Measurements from ENCODE around the gene GGA1. TPM values are rescaled to one million over a fixed set of nuclear protein-coding genes. Genes with fewer than 3 reads are reported as not detected.

Gene GGA1
- total RNA-seq, 1 donor from 2014 or later: 43.1 TPM

DNA sequence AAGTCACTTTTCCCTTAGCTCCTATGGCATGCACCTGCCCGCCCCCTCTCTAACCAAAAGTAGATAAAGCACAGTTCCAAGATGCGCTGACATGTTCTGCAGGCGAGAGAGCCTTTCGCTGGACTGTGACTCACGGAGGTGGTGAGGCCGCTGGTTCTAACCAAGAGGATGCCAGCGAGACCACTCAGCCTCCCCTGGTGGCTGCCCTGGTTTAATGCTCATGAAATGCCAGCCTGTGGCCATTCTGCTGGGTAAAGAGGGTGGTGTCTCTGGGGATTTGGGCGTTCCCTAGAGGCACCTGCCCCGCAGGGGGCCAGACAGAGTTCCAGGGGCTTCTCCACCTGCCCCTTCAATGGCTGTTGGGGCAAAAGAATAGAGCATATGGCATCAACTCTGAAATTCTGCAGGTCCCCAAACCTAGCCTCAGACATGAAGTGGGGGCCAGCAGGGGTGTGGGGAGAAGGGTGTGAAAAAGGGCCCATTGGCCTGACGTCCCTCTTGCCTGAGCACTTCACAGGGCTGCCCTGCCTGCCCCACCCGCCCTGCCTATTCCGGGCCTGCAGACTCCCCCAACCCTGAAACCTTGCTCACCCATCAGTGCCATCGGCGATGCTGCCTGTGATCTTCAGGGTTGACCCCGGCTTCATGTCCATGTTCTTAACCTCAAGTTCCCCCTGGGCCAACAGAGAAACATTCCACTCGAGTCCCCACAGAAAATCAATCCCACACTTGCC, 37.2 kb upstream of the GGA1 start:
- H3K27me3 ChIP-seq (ENCODE audit: insufficient read depth, low read length): no peaks in the 10 kb centered on the region
- peaks cover 37% of the 10 kb centered on the region for H3K4me1 ChIP-seq (ENCODE audit: insufficient read depth, low read length)
- H2AFZ ChIP-seq (ENCODE audit: low read depth, low read length): no peak overlapping the region
- no peak for FAIRE-seq
- H4K20me1 ChIP-seq (ENCODE audit: insufficient read depth, low read length): peaks cover 56% of the 10 kb centered on the region
- Mint-ChIP-seq H3K27me3 (ENCODE audit: low read depth, unreplicated experiment) (peaks cover 2% of the 10 kb centered on the region), H3K4me3 (ENCODE audit: unreplicated experiment) (no peak overlapping the region), H3K36me3 (ENCODE audit: low read depth, unreplicated experiment) (peaks cover 10% of the 10 kb centered on the region), H3K9me3 (ENCODE audit: unreplicated experiment) (no peaks in the 10 kb centered on the region), H3K27ac (ENCODE audit: unreplicated experiment) (peak overlapping the region; percentile 55), H3K4me1 (ENCODE audit: low read depth, unreplicated experiment) (peaks cover 31% of the 10 kb centered on the region)
- H3K79me2 ChIP-seq (ENCODE audit: insufficient read depth, low read length): peaks cover 23% of the 10 kb centered on the region
- peak; percentile 35 for DNase-seq (ENCODE audit: low read depth)
- H3K36me3 ChIP-seq (ENCODE audit: insufficient read depth, low read length): peaks cover 15% of the 10 kb centered on the region
- TF ChIP-seq, protein P1, sequence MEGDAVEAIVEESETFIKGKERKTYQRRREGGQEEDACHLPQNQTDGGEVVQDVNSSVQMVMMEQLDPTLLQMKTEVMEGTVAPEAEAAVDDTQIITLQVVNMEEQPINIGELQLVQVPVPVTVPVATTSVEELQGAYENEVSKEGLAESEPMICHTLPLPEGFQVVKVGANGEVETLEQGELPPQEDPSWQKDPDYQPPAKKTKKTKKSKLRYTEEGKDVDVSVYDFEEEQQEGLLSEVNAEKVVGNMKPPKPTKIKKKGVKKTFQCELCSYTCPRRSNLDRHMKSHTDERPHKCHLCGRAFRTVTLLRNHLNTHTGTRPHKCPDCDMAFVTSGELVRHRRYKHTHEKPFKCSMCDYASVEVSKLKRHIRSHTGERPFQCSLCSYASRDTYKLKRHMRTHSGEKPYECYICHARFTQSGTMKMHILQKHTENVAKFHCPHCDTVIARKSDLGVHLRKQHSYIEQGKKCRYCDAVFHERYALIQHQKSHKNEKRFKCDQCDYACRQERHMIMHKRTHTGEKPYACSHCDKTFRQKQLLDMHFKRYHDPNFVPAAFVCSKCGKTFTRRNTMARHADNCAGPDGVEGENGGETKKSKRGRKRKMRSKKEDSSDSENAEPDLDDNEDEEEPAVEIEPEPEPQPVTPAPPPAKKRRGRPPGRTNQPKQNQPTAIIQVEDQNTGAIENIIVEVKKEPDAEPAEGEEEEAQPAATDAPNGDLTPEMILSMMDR (IDR thresholded peaks at IDR 0.05; ENCODE audit: insufficient read depth, low read depth, low read length): no peak
- TF ChIP-seq EZH2 (IDR thresholded peaks at IDR 0.05; ENCODE audit: insufficient read depth, low read length): no peak
- no peaks in the 10 kb centered on the region for H3K9me3 ChIP-seq (ENCODE audit: insufficient read depth, low read depth, low read length)
- no peak overlapping the region for H3K4me3 ChIP-seq (ENCODE audit: insufficient read depth, low read depth, low read length)
- H3K4me2 ChIP-seq (ENCODE audit: low read length): no peak overlapping the region
- H3K9ac ChIP-seq (ENCODE audit: low read length): no peak overlapping the region
- H3K27ac ChIP-seq (ENCODE audit: low read depth, low read length): no peak overlapping the region

DNA sequence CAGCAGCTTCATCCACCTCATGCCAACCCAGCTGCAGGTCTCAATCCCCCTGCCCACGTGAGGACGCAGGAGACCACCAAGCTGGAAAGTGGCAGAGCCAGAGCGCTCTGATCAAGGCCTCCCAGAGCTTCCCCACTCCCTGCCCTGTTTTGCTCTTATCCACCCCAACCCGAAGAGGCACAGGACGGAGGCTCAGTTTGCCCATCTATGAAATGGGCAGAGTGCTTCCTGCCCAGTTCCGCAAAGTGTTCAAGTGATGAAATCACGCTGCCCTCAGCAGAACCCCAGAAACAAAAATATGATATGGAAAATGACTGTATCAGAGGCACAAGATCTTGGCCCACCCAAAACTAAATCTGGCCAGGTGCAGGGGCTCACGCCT, 36.7 kb upstream of the GGA1 start:
- peaks cover 10% of the 10 kb centered on the region for H3K36me3 Mint-ChIP-seq (ENCODE audit: low read depth, unreplicated experiment)
- peak overlapping the region; percentile 55 for H3K27ac Mint-ChIP-seq (ENCODE audit: unreplicated experiment)
- H3K4me2 ChIP-seq (ENCODE audit: low read length): no peak overlapping the region
- TF ChIP-seq, protein P1 (IDR thresholded peaks at IDR 0.05; ENCODE audit: insufficient read depth, low read depth, low read length): no peak
- TF ChIP-seq EZH2 (IDR thresholded peaks at IDR 0.05; ENCODE audit: insufficient read depth, low read length): no peak
- H3K4me1 ChIP-seq (ENCODE audit: insufficient read depth, low read length): peaks cover 34% of the 10 kb centered on the region
- H3K27me3 Mint-ChIP-seq (ENCODE audit: low read depth, unreplicated experiment): peaks cover 2% of the 10 kb centered on the region
- H3K36me3 ChIP-seq (ENCODE audit: insufficient read depth, low read length): peaks cover 12% of the 10 kb centered on the region
- no peak overlapping the region for H2AFZ ChIP-seq (ENCODE audit: low read depth, low read length)
- no peak overlapping the region for H3K9ac ChIP-seq (ENCODE audit: low read length)
- H3K4me3 ChIP-seq (ENCODE audit: insufficient read depth, low read depth, low read length): no peak overlapping the region
- H3K27ac ChIP-seq (ENCODE audit: low read depth, low read length): no peak overlapping the region
- H3K9me3 ChIP-seq (ENCODE audit: insufficient read depth, low read depth, low read length): no peaks in the 10 kb centered on the region
- FAIRE-seq: no peak
- peaks cover 51% of the 10 kb centered on the region for H4K20me1 ChIP-seq (ENCODE audit: insufficient read depth, low read length)
- H3K79me2 ChIP-seq (ENCODE audit: insufficient read depth, low read length): peaks cover 18% of the 10 kb centered on the region
- no peaks in the 10 kb centered on the region for H3K9me3 Mint-ChIP-seq (ENCODE audit: unreplicated experiment)
- peaks cover 28% of the 10 kb centered on the region for H3K4me1 Mint-ChIP-seq (ENCODE audit: low read depth, unreplicated experiment)
- no peak for DNase-seq (ENCODE audit: low read depth)
- H3K4me3 Mint-ChIP-seq (ENCODE audit: unreplicated experiment): no peak overlapping the region
- no peaks in the 10 kb centered on the region for H3K27me3 ChIP-seq (ENCODE audit: insufficient read depth, low read length)

DNA sequence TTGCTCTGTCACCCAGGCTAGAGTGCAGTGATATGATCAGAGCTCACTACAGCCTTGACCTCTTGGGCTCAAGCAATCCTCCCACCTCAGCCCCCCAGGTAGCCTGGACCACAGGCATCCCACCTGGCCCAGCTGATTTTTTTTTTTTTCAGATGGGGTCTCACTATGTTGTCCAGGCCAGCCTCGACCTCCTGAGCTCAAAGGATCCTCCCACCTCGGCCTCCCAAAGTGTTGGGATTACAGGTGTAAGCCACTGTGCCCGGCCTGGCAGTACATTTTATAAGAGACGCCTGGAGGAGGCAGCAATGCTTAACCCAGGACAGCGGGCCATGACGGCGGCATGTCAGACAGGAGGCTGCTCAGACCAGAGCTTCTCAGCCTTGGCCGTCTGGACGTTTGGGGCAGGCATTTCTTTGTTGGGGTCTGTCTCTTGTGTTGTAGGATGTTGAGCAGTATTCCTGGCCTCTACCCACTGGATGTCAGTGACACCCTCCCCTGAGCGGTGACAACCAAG, 33.1 kb upstream of the GGA1 start:
- H2AFZ ChIP-seq (ENCODE audit: low read depth, low read length): no peak overlapping the region
- H3K27ac ChIP-seq (ENCODE audit: low read depth, low read length): no peak overlapping the region
- TF ChIP-seq EZH2 (IDR thresholded peaks at IDR 0.05; ENCODE audit: insufficient read depth, low read length): no peak
- TF ChIP-seq, protein P1 (IDR thresholded peaks at IDR 0.05; ENCODE audit: insufficient read depth, low read depth, low read length): no peak
- H3K27me3 ChIP-seq (ENCODE audit: insufficient read depth, low read length): no peaks in the 10 kb centered on the region
- Mint-ChIP-seq H3K27ac (ENCODE audit: unreplicated experiment) (no peak overlapping the region), H3K36me3 (ENCODE audit: low read depth, unreplicated experiment) (peaks cover 4% of the 10 kb centered on the region), H3K4me1 (ENCODE audit: low read depth, unreplicated experiment) (peaks cover 8% of the 10 kb centered on the region), H3K4me3 (ENCODE audit: unreplicated experiment) (no peak overlapping the region), H3K27me3 (ENCODE audit: low read depth, unreplicated experiment) (peaks cover 5% of the 10 kb centered on the region), H3K9me3 (ENCODE audit: unreplicated experiment) (no peaks in the 10 kb centered on the region)
- no peak overlapping the region for H3K4me3 ChIP-seq (ENCODE audit: insufficient read depth, low read depth, low read length)
- H4K20me1 ChIP-seq (ENCODE audit: insufficient read depth, low read length): peaks cover 15% of the 10 kb centered on the region
- H3K4me2 ChIP-seq (ENCODE audit: low read length): no peak overlapping the region
- DNase-seq (ENCODE audit: low read depth) (no peak), FAIRE-seq (no peak)
- H3K9ac ChIP-seq (ENCODE audit: low read length): no peak overlapping the region
- peaks cover 6% of the 10 kb centered on the region for H3K4me1 ChIP-seq (ENCODE audit: insufficient read depth, low read length)
- H3K36me3 ChIP-seq (ENCODE audit: insufficient read depth, low read length): no peaks in the 10 kb centered on the region
- H3K79me2 ChIP-seq (ENCODE audit: insufficient read depth, low read length): no peaks in the 10 kb centered on the region
- no peaks in the 10 kb centered on the region for H3K9me3 ChIP-seq (ENCODE audit: insufficient read depth, low read depth, low read length)

Measured in astrocyte (in vitro differentiated cells and primary cell).